CD4-positive, alpha-beta T cell treated with Interleukin-21 for 1 hour (primary cell): Measurements from ENCODE around the gene SPPL3.
"Not testable (repeated sequence)": the region's sequence is repeated elsewhere in the genome, so short reads cannot be mapped to it uniquely, and the experiment has no call there.

ENCODE experiments used
- DNase-seq: peaks from one replicate; pipeline ENCODE4 v3.0.0-alpha.2; 2020

SPPL3 gene, protein sequence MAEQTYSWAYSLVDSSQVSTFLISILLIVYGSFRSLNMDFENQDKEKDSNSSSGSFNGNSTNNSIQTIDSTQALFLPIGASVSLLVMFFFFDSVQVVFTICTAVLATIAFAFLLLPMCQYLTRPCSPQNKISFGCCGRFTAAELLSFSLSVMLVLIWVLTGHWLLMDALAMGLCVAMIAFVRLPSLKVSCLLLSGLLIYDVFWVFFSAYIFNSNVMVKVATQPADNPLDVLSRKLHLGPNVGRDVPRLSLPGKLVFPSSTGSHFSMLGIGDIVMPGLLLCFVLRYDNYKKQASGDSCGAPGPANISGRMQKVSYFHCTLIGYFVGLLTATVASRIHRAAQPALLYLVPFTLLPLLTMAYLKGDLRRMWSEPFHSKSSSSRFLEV

DNA sequence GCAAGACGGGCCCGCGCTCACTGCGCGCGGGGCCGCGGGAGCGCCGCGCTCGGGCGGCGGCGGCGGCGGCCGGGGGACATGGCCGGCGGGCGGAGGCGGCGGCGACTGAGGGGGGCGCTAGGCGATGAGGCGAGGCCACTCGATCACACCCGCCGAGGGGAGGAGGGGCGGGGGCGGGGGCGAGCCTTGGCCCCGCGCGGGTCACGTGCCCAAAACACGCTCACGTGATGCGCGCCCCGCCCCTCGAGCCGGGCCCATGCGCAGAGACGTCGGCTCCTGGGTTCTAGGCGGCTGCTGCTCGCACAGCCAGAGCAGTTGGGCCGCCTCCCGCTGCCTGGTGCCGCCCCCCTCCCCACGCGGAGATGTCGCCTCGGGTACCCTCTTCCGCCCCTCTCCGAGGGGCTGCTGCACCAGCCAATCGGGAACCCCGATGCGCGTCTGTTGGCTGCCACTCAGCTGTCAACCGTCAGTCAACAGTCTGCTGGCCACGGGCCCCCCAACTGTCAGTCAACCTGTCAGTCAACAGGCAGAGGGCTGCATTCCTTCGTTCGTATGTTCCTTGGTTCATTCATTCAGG, at the start of gene SPPL3:
TSS of gene SPPL3 (minus strand) at position 162 of the 577 bp plus-strand sequence. CDS start 491 bp downstream, outside the sequence.
- peak; percentile 91 for DNase-seq

DNA sequence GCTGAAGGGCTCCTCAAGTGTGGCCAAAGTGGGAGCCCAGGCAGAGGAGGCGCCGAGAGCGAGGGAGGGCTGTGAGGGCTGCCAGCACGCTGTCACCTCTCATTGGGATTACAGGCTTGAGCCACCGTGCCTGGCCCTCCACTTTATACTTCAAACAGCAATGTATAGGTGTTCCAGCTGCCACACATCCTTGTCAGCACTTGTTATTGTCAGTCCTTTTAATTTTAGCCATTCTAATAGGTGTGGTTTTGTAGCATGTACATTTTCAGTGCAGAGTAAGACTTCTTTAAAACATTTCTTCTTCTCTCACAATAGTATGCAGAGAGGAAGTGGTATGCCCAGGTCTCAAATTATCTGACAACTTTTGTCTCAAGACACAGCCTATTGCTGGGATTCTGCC, 46.6 kb upstream of the SPPL3 start:
- DNase-seq = no peak

DNA sequence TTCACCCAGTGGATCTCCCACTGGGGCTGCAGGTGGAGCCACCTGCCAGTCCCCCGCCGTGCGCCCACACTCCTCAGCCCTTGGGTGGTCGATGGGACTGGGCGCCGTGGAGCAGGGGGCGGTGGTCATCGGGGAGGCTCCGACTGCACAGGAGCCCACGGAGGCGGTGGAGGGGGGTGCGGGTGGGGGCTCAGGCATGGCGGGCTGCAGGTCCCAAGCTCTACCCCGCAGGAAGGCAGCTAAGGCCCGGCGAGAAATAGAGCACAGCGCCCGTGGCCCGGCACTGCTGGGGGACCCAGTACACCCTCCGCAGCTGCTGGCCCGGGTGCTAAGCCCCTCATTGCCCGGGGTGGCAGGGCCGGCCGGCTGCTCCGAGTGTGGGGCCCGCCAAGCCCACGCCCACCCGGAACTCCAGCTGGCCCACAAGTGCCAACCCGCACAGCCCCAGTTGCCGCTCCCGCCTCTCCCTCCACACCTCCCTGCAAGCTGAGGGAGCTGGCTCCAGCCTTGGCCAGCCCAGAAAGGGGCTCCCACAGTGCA, 46.2 kb upstream of the SPPL3 start:
- DNase-seq = not testable (repeated sequence)

DNA sequence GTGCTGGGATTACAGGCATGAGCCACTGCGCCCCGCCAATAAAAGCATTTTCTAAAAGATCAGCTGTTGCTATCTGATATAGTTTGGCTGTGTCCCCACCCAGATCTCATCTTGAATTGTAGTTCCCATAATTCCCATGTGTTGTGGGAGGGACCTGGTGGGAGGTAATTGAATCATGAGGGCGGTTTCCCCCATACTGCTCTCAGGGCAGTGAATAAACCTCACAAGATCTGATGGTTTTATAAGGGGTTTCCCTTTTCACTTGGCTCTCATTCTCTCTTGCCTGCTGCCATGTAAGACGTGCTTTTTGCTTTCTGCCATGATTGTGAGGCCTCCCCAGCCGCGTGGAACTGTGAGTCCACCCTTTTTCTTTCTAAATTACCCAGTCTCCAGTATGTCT, 41.4 kb upstream of the SPPL3 start:
- not testable (repeated sequence) for DNase-seq

DNA sequence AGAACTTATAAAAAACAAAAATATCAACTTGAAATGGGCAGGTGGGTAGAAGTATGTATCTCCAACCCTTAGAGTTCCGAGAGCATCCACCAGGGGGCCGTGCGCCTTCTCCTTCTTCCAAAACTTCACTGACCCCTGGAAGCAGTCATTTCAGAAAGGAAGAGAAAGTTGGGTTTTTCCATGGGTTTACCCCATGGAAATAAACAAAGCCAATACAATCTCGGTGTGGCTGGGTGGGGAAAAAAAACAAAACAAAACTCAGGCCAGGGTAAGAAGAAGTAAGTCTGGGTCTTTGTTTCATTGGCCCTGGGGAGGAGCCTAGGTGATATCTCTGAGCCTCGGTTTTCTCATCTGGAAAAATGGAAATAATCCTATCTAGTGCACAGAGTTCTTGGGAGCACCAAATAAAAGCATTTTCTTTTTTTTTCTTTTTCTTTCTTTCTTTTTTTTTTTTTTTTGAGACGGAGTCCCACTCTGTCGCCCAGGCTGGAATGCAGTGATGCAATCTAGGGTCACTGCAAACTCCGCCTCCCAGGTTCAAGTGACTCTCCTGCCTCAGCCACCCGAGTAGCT, 40.6 kb upstream of the SPPL3 start:
- peak; percentile 62 for DNase-seq

DNA sequence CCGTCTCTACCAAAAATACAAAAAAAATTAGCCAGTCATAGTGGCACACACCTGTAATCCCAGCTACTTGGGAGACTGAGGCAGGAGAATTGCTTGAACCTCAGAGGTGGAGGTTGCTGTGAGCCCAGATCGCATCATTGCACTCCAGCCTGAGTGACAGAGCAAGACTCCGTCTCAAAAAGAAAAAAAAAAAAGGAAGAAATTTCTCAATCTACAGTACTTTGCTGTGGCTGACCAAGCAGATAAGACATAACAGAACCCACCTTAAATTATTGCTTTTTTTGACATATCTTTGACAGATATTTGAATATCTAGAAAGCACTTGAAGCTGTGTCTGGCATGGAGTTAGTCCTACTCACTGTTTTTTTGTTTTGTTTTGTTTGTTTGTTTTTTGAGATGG, 39.3 kb upstream of the SPPL3 start:
- no peak for DNase-seq

DNA sequence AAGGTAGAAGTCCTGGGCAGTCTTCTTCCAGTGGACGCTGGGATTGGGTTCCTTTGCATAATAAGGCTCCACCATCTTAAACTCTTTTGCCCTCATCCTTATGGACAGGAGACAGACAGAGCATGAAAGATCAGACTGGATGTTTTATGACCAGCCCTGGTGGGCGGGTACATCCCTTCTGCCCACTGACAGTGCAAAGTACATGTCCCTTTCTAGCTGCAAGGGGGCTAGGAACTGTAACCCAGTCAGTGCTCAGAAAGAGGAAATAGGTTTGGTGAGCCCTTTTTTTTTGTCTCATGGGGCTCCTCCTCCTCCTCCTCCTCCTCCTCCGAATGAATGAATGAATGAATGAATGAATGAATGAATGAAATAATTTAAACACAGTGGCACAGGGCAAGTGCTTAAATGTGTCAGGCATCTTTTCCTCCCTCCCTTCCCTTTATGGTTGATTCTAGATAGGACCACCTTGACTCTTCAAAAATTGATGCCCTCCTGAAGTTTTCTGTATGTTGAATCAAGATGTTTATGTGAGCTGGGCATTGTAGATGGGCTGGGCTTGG, 37.8 kb upstream of the SPPL3 start:
- DNase-seq = no peak

DNA sequence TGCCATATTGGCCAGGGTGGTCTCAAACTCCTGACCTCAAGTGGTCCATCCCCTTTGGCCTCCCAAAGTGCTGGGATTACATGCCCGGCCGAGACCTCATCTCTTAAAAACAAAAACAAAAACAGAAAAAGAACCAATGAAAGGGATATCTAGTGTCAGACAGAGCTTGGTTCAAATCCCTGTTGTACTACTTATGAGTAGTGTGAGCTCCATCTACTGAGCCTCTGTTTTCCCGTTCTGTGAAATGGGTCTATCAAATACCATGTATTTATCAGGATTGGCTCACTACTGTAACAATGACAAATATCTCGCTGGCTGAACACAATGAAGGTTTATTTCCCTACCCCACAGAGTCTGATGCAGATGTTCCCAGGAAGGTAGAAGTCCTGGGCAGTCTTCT, 37.3 kb upstream of the SPPL3 start:
- no peak for DNase-seq

DNA sequence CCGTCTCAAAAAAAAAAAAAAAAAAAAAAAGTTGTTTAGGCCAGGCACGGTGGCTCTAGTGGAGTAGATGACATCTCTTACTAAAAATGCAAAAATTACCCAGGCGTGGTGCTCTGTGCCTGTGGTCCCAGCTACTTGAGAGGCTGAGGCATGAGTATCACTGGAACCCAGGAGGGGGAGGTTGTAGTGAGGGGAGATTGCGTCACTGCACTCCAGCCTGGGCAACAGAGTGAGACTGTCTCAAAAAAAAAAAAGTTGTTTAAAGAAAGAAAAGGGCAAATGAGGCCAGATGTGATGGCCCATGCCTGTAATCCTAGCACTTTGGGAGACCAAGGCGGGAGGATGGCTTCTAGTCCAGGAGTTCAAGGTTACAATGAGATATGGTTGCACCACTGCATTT, 36.6 kb upstream of the SPPL3 start:
- no peak for DNase-seq

DNA sequence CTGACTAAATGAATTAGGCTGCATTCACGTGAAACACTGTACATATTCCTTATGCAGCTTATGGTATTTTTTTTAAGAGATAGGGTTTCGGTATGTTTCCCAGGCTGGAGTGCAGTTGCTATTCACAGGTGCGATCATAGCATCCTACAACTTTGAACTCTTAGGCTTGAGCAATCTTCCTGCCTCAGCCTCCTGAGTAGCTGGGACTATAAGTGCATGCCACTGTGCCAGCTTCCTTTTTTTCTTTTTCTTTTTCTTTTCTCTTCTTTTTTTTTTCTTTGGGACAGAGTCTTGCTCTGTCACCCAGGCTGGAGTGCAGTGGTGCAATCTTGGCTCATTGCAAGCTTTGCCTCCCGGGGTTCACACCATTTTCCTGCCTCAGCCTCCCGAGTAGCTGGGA, 35.8 kb upstream of the SPPL3 start:
- DNase-seq = no peak

DNA sequence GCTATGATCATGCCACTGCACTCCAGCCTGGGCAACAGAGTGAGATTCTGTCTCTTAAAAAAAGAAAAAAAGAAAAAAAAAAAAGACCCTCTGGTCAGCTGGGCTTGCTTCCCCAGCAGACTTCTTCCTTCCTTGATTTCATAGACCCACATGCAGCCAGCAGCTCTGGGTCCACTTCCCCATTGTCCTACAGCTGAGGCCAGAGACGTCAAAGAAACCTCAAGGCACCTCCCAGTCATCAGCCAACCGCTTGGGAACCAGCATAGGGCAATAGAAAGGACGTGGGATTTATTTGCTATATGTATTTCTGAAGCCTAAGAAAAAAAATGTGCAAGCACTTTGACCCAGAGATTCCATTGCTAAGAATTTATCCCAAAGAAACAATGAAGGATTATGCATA, 35.4 kb upstream of the SPPL3 start:
- DNase-seq = peak; percentile 4

DNA sequence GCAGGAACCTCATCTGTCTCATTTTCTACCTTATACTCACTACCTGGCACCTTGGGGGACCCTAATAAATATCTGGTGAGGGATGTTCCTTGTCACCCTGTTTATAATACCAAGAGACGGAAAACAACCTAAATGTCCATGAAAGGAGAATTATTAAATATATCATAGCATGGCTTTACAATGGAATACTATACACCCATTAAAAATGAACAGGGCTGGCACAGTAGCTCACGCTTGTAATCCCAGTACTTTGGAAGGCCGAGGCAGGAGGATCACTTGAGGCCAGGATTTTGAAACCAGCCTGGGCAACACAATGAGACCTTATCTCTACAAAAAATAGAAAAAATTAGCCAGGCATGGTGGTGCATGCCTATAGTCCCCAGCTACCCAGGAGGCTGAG, 34.3 kb upstream of the SPPL3 start:
- DNase-seq = no peak

DNA sequence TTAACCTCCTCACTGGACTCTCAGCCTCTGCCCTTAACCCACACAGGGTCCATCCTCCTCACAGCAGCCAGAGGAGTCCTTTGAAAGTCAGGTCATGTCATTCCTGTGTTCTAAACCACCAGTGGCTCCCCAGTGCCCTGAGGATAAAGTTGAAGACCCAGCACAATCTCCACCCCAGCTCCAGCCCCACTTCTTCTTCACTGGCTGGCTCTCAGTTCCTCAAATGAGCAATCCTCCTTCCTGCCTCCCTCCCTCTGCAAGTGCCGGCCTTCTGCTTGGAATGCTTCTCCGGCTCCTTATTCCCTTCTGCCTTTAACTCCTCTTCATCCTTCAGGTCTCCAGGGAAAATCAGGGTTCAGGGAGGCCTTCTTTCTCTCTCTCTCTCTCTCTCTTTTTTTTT, 32.0 kb upstream of the SPPL3 start:
- DNase-seq = no peak

DNA sequence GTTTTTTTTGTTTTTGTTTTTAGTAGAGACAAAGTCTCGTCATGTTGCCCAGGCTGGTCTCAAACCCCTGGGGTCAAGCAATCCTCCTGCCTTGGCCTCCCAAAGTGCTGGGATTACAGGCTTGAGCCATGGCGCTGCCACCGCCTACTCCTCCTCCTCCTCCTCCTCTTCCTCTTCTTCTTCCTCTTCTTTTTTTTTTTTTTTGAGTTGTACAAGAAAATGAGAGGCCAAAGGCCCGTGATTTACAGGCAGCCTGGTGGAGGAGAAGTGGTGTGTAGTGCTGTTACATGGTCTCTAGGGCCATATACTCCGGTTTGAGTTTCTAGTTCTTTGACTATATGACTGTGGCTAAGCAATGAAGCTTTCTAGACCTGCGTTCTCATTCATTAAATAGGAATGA, 29.6 kb upstream of the SPPL3 start:
- DNase-seq = no peak

DNA sequence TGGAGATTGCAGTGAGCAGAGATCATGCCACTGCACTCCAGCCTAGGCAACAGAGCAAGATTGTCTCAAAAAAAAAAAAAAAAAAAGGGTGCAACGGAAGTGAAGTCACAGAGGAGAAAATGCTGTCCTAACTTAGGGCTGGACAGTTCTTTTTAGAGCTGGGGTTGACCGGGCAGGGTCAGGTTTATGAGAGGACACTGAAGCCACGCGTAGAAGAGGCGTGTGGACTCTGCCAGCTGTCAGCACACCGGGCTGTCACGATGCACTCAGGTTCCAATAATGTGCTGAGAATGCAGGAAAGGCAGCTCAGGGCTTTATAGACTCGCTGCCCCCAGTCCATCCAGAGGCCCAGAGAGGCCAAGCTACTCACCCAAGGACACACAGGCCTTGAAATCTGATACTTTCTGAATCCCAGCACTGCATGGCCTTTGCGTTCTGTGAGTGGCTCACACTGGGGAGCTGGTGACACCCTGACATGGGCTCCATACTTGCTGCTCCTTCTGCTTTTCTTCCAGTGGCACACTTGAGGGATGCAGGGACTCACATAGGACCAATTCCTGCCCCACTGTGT, 28.9 kb upstream of the SPPL3 start:
- no peak for DNase-seq

DNA sequence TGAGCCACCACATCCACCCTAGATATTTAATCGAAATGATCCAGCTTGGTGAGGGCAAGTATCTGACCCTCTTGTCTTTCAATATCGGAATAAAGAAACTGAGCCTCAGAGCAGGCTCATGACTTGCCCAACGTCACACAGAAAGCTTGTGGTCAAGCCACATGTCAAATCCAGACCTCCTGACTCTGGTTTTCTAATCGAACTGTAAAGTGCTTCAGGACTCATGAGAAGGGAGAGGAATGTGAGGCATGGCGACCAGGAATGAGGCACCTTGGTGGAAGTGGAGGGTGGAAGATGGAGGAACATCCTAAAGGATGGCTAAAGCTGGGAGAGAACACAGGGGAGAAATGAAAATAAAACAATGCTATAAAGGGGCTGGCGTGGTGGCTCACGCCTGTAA, 27.9 kb upstream of the SPPL3 start:
- no peak for DNase-seq

DNA sequence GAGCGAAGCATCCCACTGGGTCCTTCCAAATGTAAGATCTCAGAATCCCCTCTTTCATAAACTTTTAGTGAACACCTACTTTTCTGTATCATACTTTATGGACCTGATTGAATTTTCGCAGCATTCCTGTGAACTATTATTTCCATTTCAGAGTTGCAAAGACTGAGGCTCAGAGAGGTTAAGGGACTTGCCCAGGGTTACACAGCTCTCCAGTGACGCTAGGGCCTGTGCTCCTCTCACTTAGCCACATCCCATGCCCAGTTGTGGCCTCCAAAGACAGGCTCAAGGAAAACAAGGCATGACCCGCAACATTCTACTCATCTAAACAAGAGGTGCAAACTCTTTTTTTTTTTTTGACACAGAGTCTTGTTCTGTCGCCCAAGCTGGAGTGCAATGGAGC, 25.9 kb upstream of the SPPL3 start:
- no peak for DNase-seq

DNA sequence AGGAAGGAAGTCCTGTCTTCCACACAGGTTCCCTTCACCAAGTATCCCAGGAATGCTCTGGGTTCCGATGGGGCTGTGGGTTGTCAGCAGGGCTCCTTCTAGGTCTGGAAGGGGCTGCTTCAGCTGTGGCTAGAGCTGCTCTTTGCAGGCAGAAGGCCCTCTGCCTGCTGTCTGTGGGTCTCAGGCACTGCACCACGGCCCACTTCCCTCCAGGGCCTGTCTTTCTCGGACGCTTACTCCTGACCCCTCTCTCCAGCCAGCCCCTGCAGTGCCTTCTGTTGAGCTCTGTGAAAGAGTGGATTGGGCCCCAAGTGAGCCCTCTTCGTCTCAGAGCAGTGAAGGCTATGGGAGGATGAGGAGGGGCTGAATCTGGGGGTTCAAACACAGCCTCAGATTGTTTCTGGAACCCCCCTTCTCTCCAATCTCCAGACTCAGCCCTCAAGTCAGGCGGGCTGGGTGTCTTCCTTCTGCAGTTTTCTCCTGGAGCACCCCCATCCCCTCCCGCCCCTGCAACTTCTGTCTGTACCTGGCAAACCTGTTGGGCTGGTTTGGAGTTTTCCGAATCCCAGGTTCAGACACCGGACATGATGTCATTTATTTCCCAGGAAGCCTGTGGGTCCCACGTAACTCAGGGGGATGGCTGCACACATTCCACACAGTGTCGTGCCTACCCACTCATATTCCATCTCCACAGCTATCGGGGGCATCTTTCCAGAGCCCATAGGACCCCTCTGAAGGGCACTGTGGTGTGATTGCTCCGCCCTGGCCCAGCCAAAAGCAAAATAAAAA, 24.9 kb upstream of the SPPL3 start:
- DNase-seq = no peak

DNA sequence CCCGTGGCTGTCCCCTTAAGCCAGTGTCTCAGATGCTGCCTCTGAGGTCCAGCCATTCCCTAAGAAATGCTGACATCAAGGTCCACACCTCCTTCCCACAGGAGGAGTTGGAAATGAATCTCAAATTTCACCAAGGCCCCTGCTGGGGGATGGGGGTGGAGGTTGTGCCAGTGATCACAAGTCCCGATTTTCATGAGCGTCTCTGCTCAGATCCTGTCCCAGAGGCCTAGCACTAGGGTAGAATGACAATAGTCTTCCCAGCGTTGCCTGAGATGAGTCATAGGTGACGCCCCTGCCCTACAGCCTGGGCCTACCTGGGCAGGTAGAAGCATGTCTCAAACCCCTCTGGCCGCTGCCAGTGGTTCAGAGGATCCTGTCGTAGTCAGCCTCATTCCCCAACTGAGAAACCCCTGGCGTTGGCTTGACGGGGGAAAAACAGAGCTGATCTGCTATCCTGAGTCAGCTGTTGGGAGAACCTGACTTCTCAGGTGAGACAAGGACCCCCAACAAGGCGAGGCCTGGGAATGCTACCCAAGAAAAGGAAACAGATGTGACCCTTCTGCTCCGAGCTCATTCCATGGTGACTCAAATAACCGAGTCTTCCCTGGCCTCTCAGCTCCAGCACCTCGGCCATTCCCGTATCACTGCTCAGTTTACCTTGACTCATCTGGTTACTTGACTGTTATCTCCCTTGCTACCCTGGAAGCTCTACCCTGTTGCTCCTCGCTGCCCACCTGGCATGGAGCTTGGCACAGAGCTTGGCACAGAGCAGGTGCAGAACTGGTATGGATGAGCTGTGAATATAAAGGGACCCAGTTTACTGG, 21.8 kb upstream of the SPPL3 start:
- DNase-seq = no peak

DNA sequence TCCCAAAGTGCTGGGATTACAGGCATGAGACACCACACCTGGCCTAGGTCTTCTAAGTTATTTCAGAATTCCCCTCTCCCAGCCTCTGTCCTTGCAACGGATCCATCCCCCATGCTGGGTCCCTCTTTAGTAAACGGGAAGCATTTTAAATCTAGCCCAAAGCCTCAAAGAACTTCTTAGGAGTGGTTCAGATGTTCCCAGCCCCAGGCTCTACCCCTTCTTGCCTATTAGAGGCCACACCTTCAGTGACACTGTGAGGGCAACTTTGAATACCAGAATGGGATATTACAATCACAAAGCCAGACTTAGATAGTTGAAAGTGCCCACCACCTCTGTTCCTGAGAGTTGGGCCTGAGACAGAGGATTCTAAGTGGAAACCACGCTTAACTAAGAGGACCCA, 18.1 kb upstream of the SPPL3 start:
- no peak for DNase-seq

DNA sequence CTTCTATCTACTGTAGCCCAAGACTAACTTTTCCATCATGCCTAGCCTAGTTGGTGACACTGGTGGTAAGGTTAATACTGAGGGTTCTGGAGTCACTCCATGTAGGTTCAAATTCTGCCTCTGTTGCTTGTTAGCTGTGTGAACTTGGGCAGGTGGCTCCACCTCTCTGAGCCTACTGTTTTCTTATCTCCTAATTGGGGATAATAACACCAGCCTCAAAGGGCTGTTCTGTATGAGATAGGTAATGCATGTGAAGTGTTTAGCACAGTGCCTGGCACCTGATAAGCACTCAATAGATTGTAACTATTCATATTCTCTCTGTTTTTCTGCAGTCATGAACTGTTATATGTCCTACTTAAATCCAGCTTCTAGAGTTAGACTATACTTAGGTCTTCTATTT, 17.5 kb upstream of the SPPL3 start:
- no peak for DNase-seq

DNA sequence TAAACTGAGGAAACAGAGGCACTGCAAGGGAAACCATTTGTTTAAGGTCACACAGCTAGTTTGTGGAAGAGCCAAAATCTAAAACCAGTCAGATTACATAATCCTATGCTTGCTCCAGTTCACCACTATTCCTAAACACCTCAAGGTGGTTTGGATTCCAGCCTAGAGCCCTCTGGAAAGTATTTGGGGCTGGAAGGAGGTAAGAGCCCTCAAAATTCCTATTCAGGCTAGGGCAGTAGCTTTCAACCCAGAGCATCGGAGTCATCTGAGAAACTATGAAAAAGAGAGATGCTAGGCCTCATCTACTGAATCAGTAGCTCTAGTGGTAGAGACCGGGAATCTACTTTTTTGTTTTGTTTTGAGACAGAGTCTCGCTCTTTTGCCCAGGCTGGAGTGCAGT, 16.0 kb upstream of the SPPL3 start:
- no peak for DNase-seq
